HG03103 (cell line): Measurements from ENCODE around the gene TAP2.
"Not testable (repeated sequence)": the region's sequence is repeated elsewhere in the genome, so short reads cannot be mapped to it uniquely, and the experiment has no call there.

Source experiments
- ATAC-seq: cut with Tn5 transposase; IDR thresholded peaks from one replicate; pipeline ENCODE4 v1.9.1; 2021; ENCODE audit warnings: low read depth; ENCODE audit not compliant: unreplicated experiment

The TAP2 gene

GRCh38 chr6:32836873-32837272 is 1.7 kb downstream of the TAP2 start:
- ATAC-seq, result no peak

GRCh38 chr6:32835167-32835893 is 3.2 kb downstream of the TAP2 start:
- no peak for ATAC-seq

GRCh38 chr6:32833664-32834063 is 4.9 kb downstream of the TAP2 start:
- no peak for ATAC-seq

DNA sequence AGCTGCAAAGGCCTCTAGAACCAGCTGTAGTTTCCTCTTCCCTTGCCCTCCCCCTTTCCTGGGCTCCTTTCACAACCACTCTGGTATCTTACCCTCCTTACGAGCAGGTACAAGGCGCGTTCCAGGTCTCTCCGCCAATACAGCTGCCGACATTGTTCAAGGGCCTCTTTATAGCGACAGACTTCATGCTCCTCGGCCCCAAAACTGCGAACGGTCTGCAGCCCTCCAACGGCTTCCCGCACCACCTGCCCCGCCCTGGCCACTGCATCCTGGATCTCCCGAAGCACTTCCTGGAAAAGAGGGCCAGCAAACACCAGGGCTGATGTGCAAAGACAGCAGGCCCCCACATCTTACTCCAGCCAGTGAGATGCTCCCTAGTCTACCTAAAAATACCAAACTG is 6.0 kb downstream of the TAP2 start:
- ATAC-seq, result no peak

DNA sequence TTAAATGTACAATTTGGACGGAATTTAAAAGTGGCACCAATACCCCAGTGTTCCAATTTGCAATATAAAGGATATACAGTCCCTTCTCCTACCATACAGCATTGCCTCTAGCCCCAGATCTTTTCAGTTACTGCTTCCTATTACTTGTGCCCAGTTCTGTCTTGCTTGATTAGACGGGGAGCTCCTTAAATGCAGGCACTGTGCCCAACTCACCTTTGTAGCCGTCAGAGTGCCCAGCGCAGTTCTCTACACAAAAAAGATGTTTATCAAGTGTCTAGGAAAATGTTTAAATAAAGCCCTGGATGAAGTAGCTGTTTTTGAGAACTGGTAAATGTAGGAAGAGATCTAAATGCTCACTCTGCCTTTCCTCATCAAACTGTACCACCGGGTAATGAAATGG is 7.6 kb downstream of the TAP2 start:
- ATAC-seq, result no peak

- no peak for ATAC-seq
Measured at GRCh38 chr6:32830017-32830416, 8.5 kb downstream of the TAP2 start.

GRCh38 chr6:32829495-32829894 is 9.0 kb downstream of the TAP2 start:
- ATAC-seq, result no peak

DNA sequence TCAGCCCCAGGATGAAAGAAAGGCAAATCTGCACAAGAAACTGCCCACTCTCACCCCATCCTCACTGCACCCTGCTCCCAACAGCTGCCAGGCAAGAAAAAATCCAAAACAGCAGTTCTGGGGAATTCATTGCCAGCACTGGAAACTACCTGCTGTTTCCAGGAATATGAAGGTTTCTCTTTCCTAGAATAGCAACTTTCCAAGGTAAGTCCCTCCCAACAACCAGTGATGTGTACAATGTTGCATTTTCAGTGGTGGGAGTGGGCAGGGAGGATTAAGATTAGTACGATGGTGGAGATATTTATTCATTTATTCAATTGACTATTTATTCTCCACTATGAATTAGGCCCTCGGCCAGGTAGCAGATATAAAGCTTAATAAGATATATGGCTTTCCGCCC is 11.5 kb downstream of the TAP2 start:
- ATAC-seq, result no peak

DNA sequence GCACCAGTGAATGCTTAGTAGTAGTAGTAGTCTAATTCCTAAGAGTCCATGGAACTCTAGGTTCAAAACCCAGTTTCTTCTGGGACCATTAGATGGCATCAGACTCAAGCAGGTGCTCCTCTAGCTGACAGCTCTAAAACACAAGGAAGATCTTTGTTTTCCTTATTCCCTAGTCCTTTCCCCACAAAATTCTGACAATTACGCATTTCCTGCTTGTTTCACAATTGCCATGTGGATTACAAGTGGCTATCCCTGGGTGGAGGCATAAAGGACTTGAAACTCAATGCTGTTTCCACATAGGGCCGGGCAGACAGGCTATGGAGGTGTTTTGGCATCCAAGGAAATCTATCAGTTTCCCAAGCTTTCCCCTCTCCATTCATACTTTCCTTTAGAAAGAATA is 12.6 kb downstream of the TAP2 start:
- no peak for ATAC-seq

- ATAC-seq, result no peak
Measured at GRCh38 chr6:32819729-32820128, 18.8 kb downstream of the TAP2 start.

DNA sequence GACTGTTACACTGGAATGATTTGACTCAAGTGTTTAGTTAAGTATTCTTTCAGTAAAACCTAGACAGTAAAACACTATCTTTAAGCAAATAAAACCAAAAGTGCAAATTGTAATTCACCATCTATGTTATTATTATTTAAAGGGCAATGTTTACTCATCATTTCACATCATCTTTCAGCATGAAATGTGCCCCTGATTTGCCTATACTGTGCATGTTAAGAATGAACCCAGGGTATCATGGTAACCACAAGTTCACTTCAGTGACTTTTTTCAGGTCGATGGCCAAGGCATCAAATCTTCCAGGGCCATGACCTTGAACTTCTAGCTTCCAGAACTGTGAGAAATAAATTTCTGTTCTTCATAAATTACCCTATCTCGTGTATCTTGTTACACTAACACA is 19.7 kb downstream of the TAP2 start:
- no peak for ATAC-seq

- no peak for ATAC-seq
Measured at GRCh38 chr6:32816746-32817204, 21.8 kb downstream of the TAP2 start, which contains the start of gene HLA-DOB. TSS of gene HLA-DOB (minus strand) at chr6:32817002. CDS start at chr6:32816951, 51 bp downstream.

DNA sequence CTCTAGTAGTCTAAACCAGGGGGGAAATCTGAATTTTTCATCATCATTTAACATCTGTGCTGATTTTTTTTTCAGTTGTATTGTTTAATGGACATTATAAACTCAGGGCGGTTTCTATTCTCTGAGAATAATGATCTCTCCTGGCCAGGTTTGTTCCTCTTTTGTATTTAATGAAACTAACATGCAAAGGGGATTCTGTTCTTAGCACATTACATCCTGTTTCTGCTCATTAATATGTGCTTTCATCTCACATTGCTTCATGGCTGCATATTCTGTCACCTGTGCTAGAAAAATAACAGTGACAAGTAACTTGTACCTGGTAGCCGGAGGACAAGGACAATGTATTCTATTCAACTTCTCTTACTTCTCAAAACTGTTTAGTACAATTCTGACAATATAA is 22.5 kb downstream of the TAP2 start:
- no peak for ATAC-seq

DNA sequence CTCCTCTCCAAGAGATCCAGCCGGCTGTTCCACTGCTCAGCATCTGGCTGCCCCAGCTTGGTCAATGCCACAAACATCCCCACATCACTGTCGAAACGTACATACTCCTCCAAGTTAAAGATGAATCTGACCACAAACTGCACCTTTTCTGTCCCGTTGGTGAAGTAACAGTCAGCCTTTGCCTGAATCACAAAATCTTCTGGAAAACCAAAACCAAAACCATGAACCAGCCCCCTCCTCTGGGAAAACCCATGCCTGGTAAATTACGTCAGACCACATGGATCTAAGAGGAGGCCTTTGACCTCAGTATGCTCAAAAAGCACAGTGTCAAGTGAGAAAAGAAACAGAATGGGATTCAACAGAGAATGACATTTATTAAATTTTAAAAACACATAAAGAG is 23.4 kb downstream of the TAP2 start:
- no peak for ATAC-seq

DNA sequence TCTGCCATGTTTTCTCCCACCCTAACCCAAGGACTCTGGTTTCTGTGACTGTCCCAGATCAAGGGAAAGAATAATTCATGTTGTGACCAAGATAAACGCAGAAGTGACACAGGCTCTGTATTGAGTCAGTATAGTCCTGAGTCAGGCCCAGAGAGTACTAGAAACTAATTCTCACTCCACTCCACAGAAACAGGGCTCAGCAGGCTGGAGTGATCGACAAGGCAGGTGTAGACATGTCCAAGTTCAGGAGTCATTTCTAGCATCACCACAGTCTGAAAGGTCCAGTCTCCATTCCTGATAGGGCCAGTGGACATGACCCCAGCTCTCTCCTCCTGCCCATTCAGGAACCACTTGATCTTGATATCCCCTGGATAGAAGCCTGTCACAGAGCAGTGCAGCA is 24.4 kb downstream of the TAP2 start:
- ATAC-seq, result no peak

DNA sequence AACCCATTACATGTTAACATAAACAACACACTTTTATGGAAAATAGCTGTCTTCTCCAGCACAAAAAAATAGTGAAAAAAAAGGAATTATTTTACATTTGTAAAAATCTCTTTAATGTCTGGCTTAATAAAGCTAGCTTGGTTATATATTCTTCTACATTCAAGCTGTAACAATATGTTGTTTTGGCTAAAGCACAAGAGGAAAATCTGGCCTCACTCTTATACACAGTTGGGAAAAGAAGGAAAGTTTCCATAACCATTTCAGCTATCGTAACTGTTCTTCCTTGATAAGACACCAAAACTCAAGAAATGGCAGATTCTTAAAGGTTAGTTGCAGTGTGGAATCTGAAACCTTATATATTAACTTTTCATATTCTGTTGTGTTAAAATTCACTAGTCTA is 29.4 kb downstream of the TAP2 start:
- no peak for ATAC-seq

GRCh38 chr6:32807020-32807580 is 31.4 kb downstream of the TAP2 start:
- no peak for ATAC-seq

- not testable (repeated sequence) for ATAC-seq
Measured at GRCh38 chr6:32805404-32805803, 33.1 kb downstream of the TAP2 start.

DNA sequence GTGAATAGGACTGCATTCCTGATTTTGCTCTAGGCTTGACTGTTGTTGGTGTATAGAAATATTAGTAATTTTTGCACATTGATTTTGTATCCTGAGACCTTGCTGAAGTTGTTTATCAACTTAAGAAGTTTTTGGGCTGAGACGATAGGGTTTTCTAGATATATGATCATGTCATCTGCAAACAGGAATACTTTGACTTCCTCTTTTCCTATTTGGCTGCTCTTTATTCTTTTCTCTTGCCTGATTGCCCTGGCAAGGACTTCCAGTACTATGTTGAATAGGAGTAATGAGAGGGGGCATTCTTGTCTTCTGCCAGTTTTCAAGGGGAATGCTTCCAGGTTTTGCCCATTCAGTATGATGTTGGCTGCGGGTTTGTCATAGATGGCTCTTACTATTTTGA is 35.1 kb downstream of the TAP2 start:
- no peak for ATAC-seq

DNA sequence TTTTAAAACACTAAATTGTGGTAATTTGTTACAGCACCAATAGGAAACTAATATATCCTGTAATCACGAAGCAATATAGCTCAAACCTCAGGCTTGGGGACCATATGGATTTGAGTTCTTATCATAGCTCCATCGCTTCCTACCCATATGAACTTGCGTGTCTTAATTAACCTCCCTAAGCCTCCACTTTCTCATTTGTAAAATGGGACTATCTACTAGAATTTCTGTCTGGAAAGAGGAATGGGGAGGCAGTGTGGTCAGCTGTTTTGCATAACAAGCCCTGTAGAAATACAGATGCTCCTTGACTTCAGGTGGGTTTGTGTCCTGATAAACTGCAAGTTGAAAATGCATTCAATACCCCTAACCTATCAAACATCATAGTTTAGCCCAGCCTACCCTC is 38.8 kb downstream of the TAP2 start:
- ATAC-seq, result no peak

DNA sequence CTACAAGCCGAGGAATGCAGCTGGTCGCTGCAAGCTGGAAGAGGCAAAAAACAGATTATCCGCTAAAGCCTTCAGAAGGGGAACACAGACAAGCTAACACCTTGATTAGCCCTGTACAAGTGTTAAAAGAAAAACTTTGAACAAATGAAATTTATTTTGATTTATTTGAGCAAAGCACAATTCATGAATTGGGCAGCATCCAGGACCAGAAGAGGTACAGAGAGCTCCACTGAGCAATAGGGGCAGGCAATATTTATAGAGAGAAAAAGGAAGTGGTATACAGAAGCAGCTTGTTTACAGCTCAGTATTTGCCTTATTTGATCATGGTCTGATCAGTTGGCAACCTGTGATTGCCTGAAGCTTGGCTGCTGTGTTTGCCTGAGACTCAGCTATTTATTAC is 39.4 kb downstream of the TAP2 start:
- ATAC-seq, result no peak
